ENCODE measurements around the gene ZNF335.

- TF ChIP-seq CTCF (IDR thresholded peaks at IDR 0.05; ENCODE audit: borderline replicate concordance, extremely low read depth, low read length, poor library complexity, severe bottlenecking) (no peak), EZH2 (IDR thresholded peaks at IDR 0.05; ENCODE audit: borderline replicate concordance, low read depth, low read length, severe bottlenecking) (no peak)
Measured at GRCh38 chr20:45905505-45906079, 66.4 kb downstream of the ZNF335 start.

All from DND-41 (cell line).